SH-SY5Y (cell line): ENCODE results near the gene PAAF1.

Experiments
- GATA2 ChIP-seq: IDR thresholded peaks from 2 replicates; pipeline ENCODE4 v1.6.1; 2011; ENCODE audit warnings: mild to moderate bottlenecking, low read depth, low read length
- GATA3 ChIP-seq: IDR thresholded peaks from 2 replicates; pipeline ENCODE4 v1.6.1; 2011; ENCODE audit warnings: low read depth, mild to moderate bottlenecking, low read length, moderate library complexity

DNA sequence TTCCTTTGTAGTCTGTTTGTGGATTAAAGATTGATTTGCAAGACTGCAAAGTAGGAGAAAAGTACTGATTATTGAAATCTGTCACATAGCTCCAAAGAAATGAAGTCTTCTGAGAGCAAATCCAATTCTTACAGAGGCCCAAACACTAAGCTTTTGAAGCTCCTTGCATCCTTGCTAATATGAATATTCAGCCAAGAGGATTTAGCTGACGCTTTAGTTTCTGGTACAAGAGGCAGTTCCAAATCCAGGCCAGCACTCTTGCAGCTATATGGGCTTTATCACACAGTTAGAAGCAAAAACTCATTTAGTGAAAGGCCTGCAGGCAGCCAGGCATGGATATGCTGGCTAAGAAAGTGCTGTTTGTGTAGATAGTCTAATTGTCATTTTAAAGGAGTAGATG, 12.7 kb downstream of the PAAF1 start:
- TF ChIP-seq GATA2 (no peak), GATA3 (no peak)
